NCI-H345 treated with DMSO at 0.1 percent for 48 hours (cell line): ENCODE data around the gene NMNAT2.
A peak's percentile ranks its signal among the peaks of the same experiment; 100 is the strongest.
"Not testable (repeated sequence)": the region's sequence is repeated elsewhere in the genome, so short reads cannot be mapped to it uniquely, and the experiment has no call there.

Experiments used
- DNase-seq: peaks from one replicate; lab custom pipeline; 2025; ENCODE audit not compliant: unreplicated experiment; lab: John Stamatoyannopoulos, UW

Gene NMNAT2

GRCh38 chr1:183417772-183418491 lies at the start of gene NMNAT2:
TSS of gene NMNAT2 (minus strand) at chr1:183418380. CDS start at chr1:183418267, 113 bp downstream.
- DNase-seq: peak; percentile 31

DNA sequence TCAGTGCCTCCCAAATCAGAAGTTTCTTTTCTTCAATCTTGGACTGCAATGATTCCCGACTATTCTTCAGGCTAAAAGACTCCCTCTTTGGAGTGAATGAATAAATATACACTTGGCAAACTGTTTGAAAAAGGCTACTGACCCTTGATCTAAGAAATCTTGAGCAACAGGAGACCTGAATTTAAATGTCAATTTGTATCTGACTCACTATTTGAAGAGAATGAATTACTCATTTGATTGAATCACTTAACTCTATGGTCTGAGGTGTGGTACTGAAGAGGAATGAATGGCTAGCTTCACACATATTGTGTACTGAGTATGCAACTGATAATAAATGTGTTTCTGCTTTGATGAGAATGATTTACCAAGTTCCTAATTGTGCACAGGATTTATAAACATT lies 49.5 kb upstream of the NMNAT2 start:
- DNase-seq: no peak

DNA sequence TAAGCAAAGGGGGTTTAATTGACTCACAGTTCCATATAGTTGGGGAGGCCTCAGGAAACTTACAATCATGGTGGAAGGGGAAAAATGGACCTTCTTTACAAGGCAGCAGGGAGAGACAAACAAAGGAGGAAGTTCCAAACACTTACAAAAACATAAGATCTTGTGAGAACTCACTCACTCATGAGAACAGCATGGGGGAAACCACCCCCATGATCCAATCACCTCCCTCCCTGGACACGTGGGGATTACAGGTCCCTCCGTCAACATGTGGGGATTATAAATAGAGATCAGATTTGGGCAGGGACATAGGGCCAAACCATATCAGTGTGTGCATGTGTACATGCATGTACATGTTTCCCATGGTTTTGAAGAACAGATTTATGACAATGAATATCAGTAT lies 48.6 kb upstream of the NMNAT2 start:
- no peak for DNase-seq

DNA sequence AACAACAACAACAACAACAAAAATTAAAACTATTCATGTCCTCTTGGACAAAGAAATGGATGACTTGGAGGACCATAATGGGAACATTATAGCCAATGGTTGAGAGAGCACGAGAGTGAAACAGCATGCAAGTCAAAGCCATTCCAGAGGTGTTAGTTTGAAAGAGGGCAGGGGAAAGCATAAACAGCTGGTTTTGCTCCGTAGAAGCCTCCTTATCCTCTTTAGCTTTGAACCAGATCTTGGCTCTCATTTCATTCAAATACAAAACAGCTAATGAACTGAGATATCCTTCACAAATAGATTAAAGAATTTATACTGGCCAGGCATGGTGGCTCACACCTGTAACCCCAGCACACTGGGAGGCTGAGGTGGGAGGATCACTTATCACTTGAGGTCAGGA lies 45.4 kb upstream of the NMNAT2 start:
- DNase-seq: no peak

- no peak for DNase-seq
Observed at GRCh38 chr1:183461350-183461749, 43.2 kb upstream of the NMNAT2 start.

DNA sequence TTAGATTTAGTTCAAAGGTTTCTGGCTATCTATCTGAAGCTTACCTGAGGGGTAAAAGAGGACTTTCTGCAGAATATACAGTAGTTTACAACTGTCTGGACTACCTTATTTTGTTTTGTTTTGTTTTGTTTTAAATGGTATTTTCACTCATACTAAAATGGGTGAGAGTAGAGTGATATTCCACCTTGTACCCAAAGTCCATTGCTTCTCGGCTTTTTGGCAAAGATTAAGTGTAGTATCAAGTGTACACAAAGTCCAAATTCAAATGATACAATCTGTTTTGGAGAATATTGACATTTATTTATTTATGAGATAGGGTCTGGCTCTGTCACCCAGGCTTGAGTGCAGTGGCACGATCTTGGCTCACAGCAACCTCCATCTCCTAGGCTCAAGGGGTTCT lies 42.4 kb upstream of the NMNAT2 start:
- DNase-seq: no peak

GRCh38 chr1:183457449-183457848 lies 39.3 kb upstream of the NMNAT2 start:
- DNase-seq: no peak

GRCh38 chr1:183456826-183457225 lies 38.6 kb upstream of the NMNAT2 start:
- no peak for DNase-seq

- no peak for DNase-seq
Observed at GRCh38 chr1:183454377-183454776, 36.2 kb upstream of the NMNAT2 start.

- no peak for DNase-seq
Observed at GRCh38 chr1:183450093-183450492, 31.9 kb upstream of the NMNAT2 start.

DNA sequence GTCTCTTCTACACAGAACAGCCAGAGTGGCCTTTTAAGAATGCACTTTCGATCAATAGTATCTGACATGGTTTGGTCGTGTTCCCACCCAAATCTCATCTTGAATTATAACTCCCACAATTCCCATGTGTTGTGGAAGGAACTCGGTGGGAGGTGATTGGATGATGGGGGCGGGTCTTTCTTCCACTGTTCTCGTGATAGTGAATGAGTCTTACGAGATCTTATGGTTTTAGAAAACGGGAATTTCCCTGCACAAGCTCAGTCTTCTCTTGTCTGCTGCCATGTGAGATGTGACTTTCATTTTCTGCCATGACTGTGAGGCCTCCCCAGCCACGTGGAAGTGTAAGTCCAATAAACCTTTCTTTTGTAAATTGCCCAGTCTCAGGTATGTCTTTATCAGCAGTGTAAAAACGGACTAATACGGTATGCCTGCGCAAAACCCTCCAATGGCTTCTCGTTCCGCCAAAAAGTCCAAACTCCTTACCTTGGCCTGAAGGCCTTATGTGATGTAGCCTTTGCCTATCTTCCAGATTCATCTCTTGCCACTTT lies 31.1 kb upstream of the NMNAT2 start:
- DNase-seq: no peak

DNA sequence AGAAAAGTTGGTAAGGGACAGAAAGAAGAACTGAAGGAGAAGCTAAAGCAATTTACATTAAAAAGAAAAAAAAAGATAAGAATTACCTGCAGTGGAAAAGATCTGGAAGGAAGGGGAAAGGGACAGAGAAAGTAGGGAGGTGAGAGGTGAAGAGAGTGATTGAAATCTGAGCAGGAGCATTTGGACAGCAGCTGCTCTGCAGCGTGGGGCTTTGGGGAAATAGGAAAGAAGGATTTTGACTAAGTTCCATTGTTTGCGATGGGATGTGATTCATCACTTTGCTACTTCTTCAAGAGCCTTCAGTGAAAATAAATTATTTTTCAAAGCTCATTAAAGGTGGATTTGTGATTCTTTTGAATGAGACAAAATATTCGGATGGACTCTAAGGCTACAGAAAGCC lies 26.1 kb upstream of the NMNAT2 start:
- no peak for DNase-seq

DNA sequence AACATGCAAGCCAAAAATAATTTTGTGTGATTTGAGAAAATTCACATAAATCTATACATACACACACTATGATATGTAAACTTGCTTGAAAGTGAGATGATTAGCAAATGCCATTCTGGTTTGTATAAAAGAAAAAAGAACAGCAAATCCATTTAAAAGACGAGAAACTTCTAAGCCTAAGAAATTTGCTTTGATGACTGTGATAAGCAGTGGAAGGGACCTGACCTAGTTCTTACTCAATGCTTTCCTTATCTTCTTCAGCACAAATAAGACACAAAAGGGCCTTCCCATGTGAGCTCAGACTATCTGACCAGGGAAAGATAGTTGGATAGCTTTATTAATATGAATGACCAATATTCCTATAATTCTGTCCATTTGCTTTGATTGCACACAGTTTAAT lies 25.3 kb upstream of the NMNAT2 start:
- no peak for DNase-seq

DNA sequence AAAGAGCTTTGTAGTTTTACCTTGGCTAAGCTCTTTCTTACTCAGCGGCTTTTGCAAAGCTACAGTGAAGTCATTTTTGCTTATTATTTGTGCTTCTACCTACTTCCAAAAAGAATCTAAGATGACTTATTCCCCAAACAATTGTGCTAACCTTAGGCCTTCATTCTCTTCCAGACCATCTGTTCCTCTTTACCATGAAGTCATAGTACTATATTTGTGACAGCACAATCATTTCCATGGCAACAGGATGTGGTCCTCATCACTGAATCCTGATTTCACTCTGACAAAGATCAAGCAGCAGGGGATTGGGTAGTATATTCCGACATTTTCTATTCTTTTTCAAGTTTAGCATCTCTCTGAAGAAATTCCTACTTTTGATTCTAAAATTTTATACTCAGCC lies 24.8 kb upstream of the NMNAT2 start:
- no peak for DNase-seq

DNA sequence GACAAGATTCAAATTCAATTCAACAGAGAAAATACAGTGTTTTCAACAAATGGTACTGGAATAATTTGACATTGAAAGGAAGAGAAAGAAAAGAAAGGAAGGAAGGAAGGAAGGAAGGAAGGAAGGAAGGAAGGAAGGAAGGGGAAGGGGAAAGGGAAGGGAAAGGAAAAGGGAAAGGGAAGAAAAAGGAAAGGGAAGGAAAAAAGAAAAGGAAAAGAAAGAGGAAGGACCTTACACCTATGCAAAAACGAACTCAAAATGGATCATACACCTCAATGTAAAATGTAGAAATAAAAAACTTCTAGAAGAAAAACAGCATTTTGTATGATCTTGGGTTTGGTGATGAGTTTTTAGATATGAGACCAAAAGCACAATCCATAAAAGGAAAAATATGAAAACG lies 19.9 kb upstream of the NMNAT2 start:
- no peak for DNase-seq

GRCh38 chr1:183435497-183435896 lies 17.3 kb upstream of the NMNAT2 start:
- no peak for DNase-seq

- no peak for DNase-seq
Observed at GRCh38 chr1:183433703-183434102, 15.5 kb upstream of the NMNAT2 start.

- no peak for DNase-seq
Observed at GRCh38 chr1:183432548-183432875, 14.3 kb upstream of the NMNAT2 start.

DNA sequence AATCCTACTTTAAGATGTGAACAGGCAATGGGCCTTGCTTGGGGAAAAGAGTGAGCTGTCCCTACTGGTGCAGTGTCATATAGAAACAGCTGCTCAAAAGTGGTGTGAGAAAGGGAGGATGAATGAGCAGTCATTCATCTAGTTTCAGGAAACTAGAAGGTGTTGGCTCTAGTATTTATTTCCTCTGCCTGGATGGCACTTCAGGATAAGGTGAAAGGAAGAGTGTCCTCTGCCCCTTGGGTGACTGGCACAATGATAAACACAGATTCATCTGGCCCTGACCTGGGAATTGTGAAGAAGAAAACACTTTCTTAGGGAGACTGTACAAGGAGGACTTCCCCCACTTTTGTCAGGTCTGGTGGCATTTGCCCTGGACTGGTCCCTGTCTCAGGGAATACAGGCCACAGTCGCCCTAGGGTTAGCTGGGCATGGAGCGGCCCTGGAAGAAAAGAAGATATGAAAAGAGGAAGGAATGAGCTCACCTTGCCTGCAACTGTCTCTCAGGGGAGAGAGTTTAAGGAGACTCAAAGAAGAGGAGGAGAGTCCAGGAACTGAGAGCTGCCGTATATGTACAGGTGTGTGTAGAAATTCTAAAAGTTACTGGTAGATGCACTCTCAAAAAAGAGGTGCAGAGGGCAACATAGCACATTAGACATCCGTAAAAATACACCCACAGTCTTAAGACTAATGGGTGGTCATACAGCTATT lies 13.8 kb upstream of the NMNAT2 start:
- no peak for DNase-seq

- DNase-seq: not testable (repeated sequence)
Observed at GRCh38 chr1:183427591-183427990, 9.4 kb upstream of the NMNAT2 start.

DNA sequence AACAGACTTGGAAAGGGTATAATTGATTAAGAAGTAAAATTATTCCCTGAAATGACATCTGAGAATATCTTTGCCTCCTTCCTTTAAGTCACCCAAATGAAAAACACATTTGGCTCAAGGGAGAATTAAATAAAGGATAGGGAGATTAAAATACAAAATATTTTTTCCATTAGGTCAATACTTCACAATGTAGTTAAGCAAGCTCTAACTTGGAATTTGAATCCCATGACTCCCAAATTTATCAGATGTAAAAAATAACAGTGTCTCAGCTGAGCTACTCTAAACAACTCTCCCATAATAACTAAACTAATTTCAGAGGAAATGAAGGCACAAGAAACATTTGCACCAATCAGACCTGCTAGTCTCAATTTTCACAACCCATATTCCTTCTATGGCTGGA lies 6.5 kb upstream of the NMNAT2 start:
- no peak for DNase-seq

DNA sequence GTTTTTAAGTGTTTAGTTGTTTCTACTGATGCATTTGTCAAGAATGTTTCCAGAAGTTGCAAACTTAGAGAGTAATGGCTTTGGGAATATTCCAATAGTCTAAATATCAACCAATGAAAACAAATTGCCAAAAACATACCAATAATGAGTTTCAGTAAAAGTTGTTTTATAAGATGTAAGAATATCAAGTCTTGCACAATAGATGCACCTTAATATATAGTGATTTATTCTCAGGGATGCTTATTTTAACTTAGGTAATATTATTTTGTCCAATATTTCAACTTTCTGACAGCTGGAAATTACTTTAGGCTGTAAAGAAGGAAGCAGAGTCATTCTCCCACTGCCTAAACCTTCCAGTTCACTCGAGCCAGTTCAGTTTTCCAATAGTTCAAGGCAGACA lies 5.4 kb upstream of the NMNAT2 start:
- no peak for DNase-seq

- no peak for DNase-seq
Observed at GRCh38 chr1:183419399-183419798, 1.2 kb upstream of the NMNAT2 start.
